Testis (tissue), 3 donors: ENCODE measurements around the gene CNBD2. TPM values are rescaled to one million over a fixed set of nuclear protein-coding genes. Genes with fewer than 3 reads are reported as not detected.

Source experiments
- DNase-seq: peaks from one replicate; pipeline ENCODE4 v3.0.0-alpha.2; 2019
- H3K27ac ChIP-seq, 2 donors: fragments of 200-600 bp; sonication (generic); one replicate each; pipeline ENCODE4 v1.5.1; 2019
- H3K27me3 ChIP-seq: fragments of 200-600 bp; sonication (generic); one replicate; pipeline ENCODE4 v1.5.1; 2019
- H3K36me3 ChIP-seq: fragments of 200-600 bp; sonication (generic); one replicate; pipeline ENCODE4 v1.5.1; 2017; ENCODE audit warnings: low read depth; ENCODE audit errors: missing control alignments
- H3K4me1 ChIP-seq: fragments of 200-600 bp; sonication (generic); one replicate; pipeline ENCODE4 v1.5.1; 2019
- H3K4me3 ChIP-seq, 2 donors: fragments of 200-600 bp; sonication (generic); one replicate each; pipeline ENCODE4 v1.5.1; 2017 to 2019
- H3K9me3 ChIP-seq: fragments of 200-600 bp; sonication (generic); one replicate; pipeline ENCODE4 v1.5.1; 2017
- POLR2A ChIP-seq: fragments of 450-650 bp; IDR thresholded peaks from one replicate; pipeline ENCODE4 v1.6.1; 2017; ENCODE audit warnings: antibody characterized with exemption, mild to moderate bottlenecking, moderate library complexity
- WGBS, 2 donors: methylation state at CpG; one replicate each; pipeline ENCODE4 v1.1.5; 2018; 5-methylcytosine and 5-hydroxymethylcytosine counted together
- intact Hi-C: fragments of 100-400 bp; cut with DNase I; formaldehyde crosslinking; loops from one replicate; pipeline ENCODE4 v1.15.1; 2023; ENCODE audit warnings: low total_unique reads
- polyA plus RNA-seq: library from polyadenylated mRNA; stranded (reverse); fragments of 350-450 nt; fragmentation: Illumina TruSeq; extraction: RNeasy Lipid Tissue Mini Kit (QIAGEN cat#74804); gene quantifications from one replicate; pipeline ENCODE4 v1.2.3, GENCODE V29; 2014; ENCODE audit warnings: low read depth, low replicate concordance; ENCODE audit not compliant: insufficient read depth
- total RNA-seq, 2 donors: library from RNA; depleted of rRNA; stranded (reverse); fragments of >200 nt; gene quantifications; one replicate each; pipeline ENCODE4 v1.2.3, GENCODE V29; 2016
- TF ChIP-seq, protein P1 (sequence below), 3 experiments: fragments of 450-650 bp in 2 of 3; fragments of 200-600 bp in 1 of 3; sonication (generic) in 1 of 3; IDR thresholded peaks; one replicate each; pipeline ENCODE4 v1.5.1; 2016 to 2019; ENCODE audit warnings: antibody characterized with exemption in 3 of 3, mild to moderate bottlenecking in 2 of 3, moderate library complexity in 1 of 3

The CNBD2 gene
- total and polyA plus RNA-seq, 3 donors from 2014 or later: 19.7 to 46.6 (median 28.3) TPM

DNA sequence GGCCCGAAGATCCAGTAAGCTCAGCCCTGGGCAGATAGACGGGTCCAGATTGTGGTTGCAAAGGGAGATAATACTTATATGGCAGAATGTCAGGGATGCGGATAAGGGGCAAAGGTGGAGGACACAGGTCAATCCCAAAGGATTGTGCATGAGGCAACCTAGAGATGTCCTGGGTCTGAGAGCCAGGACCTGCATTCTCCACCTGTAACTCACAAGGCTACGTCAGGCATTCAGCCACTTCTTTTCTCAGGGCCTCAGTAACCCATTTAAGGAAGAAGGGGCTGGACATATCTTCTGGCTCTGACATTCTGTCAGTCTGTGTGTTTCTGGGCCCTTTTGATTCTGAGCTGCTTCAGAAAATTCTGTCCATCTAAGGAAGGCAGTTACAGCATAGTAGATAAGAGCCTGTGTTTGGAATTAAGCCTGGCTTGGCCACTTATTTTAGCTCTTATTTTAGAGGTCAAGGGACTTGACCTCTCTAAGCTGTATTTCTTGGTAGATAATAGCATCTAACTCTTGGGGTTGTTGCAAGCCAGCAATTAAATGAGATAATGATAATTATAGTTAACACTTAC, 40.2 kb downstream of the CNBD2 start:
- intact Hi-C loops: no loop called here
- DNase-seq: peak; percentile 8

DNA sequence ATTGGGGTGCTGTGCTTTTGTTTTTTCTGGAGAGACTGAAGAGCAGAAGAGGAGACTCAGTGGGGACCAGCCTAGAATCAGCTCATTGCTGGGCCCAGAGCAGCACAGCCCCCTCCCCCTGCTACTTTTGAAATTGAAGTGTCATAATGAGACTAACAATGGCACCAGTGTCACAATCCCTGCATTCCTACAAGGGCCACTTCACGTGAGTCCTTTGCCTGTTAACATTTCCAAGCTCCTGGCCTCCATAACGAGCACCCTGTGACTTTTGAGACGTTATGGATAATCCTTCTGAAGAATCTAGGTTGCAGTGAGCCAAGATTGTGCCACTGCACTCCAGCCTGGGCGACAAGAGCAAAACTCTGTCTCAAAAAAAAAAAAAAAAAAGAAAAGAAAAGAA, 41.7 kb downstream of the CNBD2 start:
- no peaks in the 10 kb centered on the region for H3K36me3 ChIP-seq
- TF ChIP-seq, protein P1, sequence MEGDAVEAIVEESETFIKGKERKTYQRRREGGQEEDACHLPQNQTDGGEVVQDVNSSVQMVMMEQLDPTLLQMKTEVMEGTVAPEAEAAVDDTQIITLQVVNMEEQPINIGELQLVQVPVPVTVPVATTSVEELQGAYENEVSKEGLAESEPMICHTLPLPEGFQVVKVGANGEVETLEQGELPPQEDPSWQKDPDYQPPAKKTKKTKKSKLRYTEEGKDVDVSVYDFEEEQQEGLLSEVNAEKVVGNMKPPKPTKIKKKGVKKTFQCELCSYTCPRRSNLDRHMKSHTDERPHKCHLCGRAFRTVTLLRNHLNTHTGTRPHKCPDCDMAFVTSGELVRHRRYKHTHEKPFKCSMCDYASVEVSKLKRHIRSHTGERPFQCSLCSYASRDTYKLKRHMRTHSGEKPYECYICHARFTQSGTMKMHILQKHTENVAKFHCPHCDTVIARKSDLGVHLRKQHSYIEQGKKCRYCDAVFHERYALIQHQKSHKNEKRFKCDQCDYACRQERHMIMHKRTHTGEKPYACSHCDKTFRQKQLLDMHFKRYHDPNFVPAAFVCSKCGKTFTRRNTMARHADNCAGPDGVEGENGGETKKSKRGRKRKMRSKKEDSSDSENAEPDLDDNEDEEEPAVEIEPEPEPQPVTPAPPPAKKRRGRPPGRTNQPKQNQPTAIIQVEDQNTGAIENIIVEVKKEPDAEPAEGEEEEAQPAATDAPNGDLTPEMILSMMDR (IDR thresholded peaks at IDR 0.05): no peak
- TF ChIP-seq POLR2A: no peak
- no peak overlapping the region for H3K27ac ChIP-seq
- H3K4me3 ChIP-seq: no peak overlapping the region
- no peaks in the 10 kb centered on the region for H3K9me3 ChIP-seq
- WGBS, 2 donors: 65 to 85% methylated on average over 4 of the region's 4 CpGs
- no peak for DNase-seq
- H3K27me3 ChIP-seq: no peaks in the 10 kb centered on the region
- intact Hi-C loops: no loop called here
- H3K4me1 ChIP-seq: no peaks in the 10 kb centered on the region

More for the DNA sequence above, 40.2 kb downstream of the CNBD2 start:
- Histone ChIP-seq H3K36me3 (no peaks in the 10 kb centered on the region), H3K4me3 (no peak overlapping the region), H3K4me1 (no peaks in the 10 kb centered on the region), H3K27me3 (no peaks in the 10 kb centered on the region), H3K9me3 (no peaks in the 10 kb centered on the region), H3K27ac (no peak overlapping the region)
- 53 to 68% methylated on average over 4 of the region's 4 CpGs for WGBS, 2 donors
- TF ChIP-seq, protein P1 (IDR thresholded peaks at IDR 0.05): no peak
- TF ChIP-seq POLR2A: no peak

DNA sequence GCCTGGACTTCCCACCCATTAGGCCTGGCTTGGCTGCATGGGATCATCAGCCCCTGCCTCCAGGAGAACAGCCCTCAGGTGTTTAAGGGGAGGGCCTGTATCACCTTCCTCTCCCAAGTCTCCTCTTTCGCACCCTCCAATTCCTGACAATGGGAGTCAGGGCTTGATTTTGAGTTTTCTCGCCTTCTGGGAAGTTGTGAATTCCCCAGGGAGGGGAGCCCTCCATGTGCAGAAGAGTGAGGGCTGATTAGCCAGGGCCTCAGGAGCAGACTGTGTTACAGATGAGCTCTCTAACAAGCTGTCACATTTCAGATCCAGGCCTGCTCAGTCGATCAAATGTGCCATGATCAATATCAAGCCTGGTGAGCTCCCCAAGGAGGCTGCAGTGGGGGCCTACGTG, 42.4 kb downstream of the CNBD2 start:
- intact Hi-C loops: no loop called here
- H3K4me1 ChIP-seq: no peaks in the 10 kb centered on the region
- no peak for DNase-seq

DNA sequence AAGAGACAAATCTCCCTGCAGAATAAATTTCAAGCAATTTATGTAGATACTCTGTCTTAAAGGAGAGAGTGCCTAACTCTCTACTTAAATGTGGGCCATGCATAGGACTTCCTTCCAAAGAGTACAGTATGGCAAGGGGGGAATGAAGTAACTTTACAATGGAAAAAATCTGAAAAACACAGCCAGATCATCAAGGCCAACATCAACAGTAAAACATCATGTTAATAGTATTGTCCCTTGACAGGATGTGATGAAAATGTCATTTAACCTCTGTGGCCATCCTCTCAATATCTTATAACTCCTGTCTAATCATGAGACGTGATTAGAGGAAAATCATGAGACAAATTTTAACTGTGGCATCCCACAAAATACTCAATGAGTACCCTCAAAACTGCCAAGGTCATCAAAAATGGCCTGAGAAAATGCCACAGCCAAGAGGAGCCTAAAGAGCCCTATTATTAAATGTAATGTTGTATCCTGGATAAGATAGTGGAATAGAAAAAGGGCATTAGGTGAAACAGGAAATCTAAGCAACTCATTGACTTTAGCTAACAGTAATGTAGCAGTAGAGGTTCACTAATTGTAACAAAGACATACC, 47.5 kb downstream of the CNBD2 start:
- no peak for TF ChIP-seq POLR2A
- TF ChIP-seq, protein P1 (IDR thresholded peaks at IDR 0.05): no peak
- intact Hi-C loops: no loop called here
- WGBS, 2 donors: 76 to 78% methylated on average over 1 of the region's 1 CpG
- Histone ChIP-seq H3K9me3 (no peaks in the 10 kb centered on the region), H3K27me3 (no peaks in the 10 kb centered on the region), H3K4me1 (peaks cover 22% of the 10 kb centered on the region), H3K4me3 (no peak overlapping the region), H3K27ac (no peak overlapping the region), H3K36me3 (no peaks in the 10 kb centered on the region)
- DNase-seq: no peak

More for the DNA sequence above, 42.4 kb downstream of the CNBD2 start:
- H3K27ac ChIP-seq: no peak overlapping the region
- H3K9me3 ChIP-seq: no peaks in the 10 kb centered on the region
- whole genome bisulfite sequencing, 2 donors: 80 to 86% methylated on average over 4 of the region's 4 CpGs
- no peak overlapping the region for H3K4me3 ChIP-seq
- TF ChIP-seq, protein P1 (IDR thresholded peaks at IDR 0.05): no peak
- no peak for TF ChIP-seq POLR2A
- H3K36me3 ChIP-seq: no peaks in the 10 kb centered on the region
- no peaks in the 10 kb centered on the region for H3K27me3 ChIP-seq
